ENCODE data around the gene NOL3. TPM values are rescaled to one million over a fixed set of nuclear protein-coding genes. Genes with fewer than 3 reads are reported as not detected.

NOL3 gene
- total and polyA plus RNA-seq, 12 donors, result 36.4 to 168 (median 110) TPM

GRCh38 chr16:67216612-67217490 lies 46.5 kb downstream of the NOL3 start:
- intact Hi-C loops (cut with DNase I), result no loop called here
- Histone ChIP-seq H3K36me3 (replicated peaks in 1 of 2) (no peaks in the 10 kb centered on the region), H3K4me1 (replicated peaks in 1 of 2) (peaks cover 0 to 18% of the 10 kb centered on the region in 2 donors), H3K27me3 (no peaks in the 10 kb centered on the region), H3K9me3 (replicated peaks in 1 of 3) (no peaks in the 10 kb centered on the region), H3K27ac (peak overlapping the region in 2 of 5 donors; percentile 32 to 64), H3K4me3 (no peak overlapping the region)
- peak in 6 of 7 donors; percentile 57 to 79 (median 70) for DNase-seq
- WGBS, 4 donors, result 65 to 74% (median 72%) methylated on average over 18 of the region's 18 CpGs
- TF ChIP-seq POLR2A (IDR thresholded peaks at IDR 0.05) (no peak), CTCF (IDR thresholded peaks at IDR 0.05) (no peak)

GRCh38 chr16:67223992-67224391 lies 53.7 kb downstream of the NOL3 start:
- Histone ChIP-seq H3K27ac (no peak overlapping the region), H3K27me3 (no peaks in the 10 kb centered on the region), H3K4me3 (no peak overlapping the region), H3K36me3 (replicated peaks in 1 of 2) (peaks cover 0 to 9% of the 10 kb centered on the region in 2 donors), H3K4me1 (replicated peaks in 1 of 2) (peaks cover 12 to 17% of the 10 kb centered on the region in 2 donors), H3K9me3 (replicated peaks in 1 of 3) (no peaks in the 10 kb centered on the region)
- no peak for DNase-seq
- 61 to 71% (median 70%) methylated on average over 3 of the region's 3 CpGs for WGBS, 4 donors
- intact Hi-C loops (cut with DNase I), result no loop called here
- TF ChIP-seq CTCF (IDR thresholded peaks at IDR 0.05), result no peak
- TF ChIP-seq POLR2A (IDR thresholded peaks at IDR 0.05), result no peak

MicroRNA genes within 50 kb of the gene (microRNA counts, 767-probe panel; counts per million panel counts)
- microRNA hsa-miR-328, result 0 counts per million in 2 donors

Small RNAs within 50 kb of the gene (microRNA-seq; reads per million reads assigned to microRNA genes)
- 230 to 1,595 (median 529) reads per million in 3 donors for gene MIR328

Small RNAs within 50 kb of the gene (small RNA-seq; reads per million reads assigned to genes)
- gene MIR328, result 7.1 to 12.1 reads per million in 2 donors

Other genes with a start within 250 kb of the NOL3 start
- gene RRAD, start 245.0 kb upstream of the NOL3 start, total RNA-seq, result 10 to 100 TPM in 5 of 9 donors, 1 to 10 TPM in 3, under 1 TPM in 1; 0.22 to 46.1 (median 10.5) TPM
- 10 to 100 TPM in 2 of 3 donors, under 1 TPM in 1; 0.66 to 52.5 (median 15.6) TPM for gene RRAD, start 245.0 kb upstream of the NOL3 start, polyA plus RNA-seq
- 100 to 1,000 TPM in 3 of 9 donors, 10 to 100 TPM in 6; 80.7 to 177 (median 94.7) TPM for gene CIAO2B, start 236.1 kb upstream of the NOL3 start, total RNA-seq
- 100 to 1,000 TPM; 137 to 258 (median 141) TPM for gene CIAO2B, start 236.1 kb upstream of the NOL3 start, polyA plus RNA-seq
- 100 to 1,000 TPM in 1 of 9 donors, 10 to 100 TPM in 8; 25.6 to 133 (median 87.5) TPM for gene CES2, start 235.0 kb upstream of the NOL3 start, total RNA-seq
- 100 to 1,000 TPM in 1 of 3 donors, 10 to 100 TPM in 2; 28.8 to 119 (median 57.8) TPM for gene CES2, start 235.0 kb upstream of the NOL3 start, polyA plus RNA-seq
- 1 to 10 TPM in 5 of 9 donors, under 1 TPM in 3, not detected in 1; 0.23 to 1.7 (median 1.2) TPM for gene CES3, start 209.3 kb upstream of the NOL3 start, total RNA-seq
- gene CES3, start 209.3 kb upstream of the NOL3 start, polyA plus RNA-seq, result under 1 TPM; 0.22 to 0.67 (median 0.48) TPM
- 10 to 100 TPM in 7 of 9 donors, 1 to 10 TPM in 2; 4.4 to 31.0 (median 15.6) TPM for gene CES4A, start 181.9 kb upstream of the NOL3 start, total RNA-seq
- gene CES4A, start 181.9 kb upstream of the NOL3 start, polyA plus RNA-seq, result 100 to 1,000 TPM in 1 of 3 donors, 10 to 100 TPM in 1, 1 to 10 TPM in 1; 7.0 to 127 (median 80.3) TPM
- 10 to 100 TPM; 19.3 to 41.2 (median 31.5) TPM for gene CBFB, start 141.4 kb upstream of the NOL3 start, total RNA-seq
- gene CBFB, start 141.4 kb upstream of the NOL3 start, polyA plus RNA-seq, result 10 to 100 TPM; 13.0 to 20.9 (median 13.5) TPM
- gene PHAF1, start 60.6 kb upstream of the NOL3 start, total RNA-seq, result 10 to 100 TPM; 12.6 to 27.4 (median 14.5) TPM
- 10 to 100 TPM in 2 of 3 donors, 1 to 10 TPM in 1; 9.0 to 13.7 (median 10.4) TPM for gene PHAF1, start 60.6 kb upstream of the NOL3 start, polyA plus RNA-seq
- gene B3GNT9, start 19.5 kb upstream of the NOL3 start, total RNA-seq, result 10 to 100 TPM in 8 of 9 donors, 1 to 10 TPM in 1; 2.9 to 52.1 (median 28.6) TPM
- gene B3GNT9, start 19.5 kb upstream of the NOL3 start, polyA plus RNA-seq, result 10 to 100 TPM in 2 of 3 donors, 1 to 10 TPM in 1; 6.4 to 15.0 (median 11.9) TPM
- 10 to 100 TPM; 14.4 to 62.7 (median 33.8) TPM for gene TRADD, start 10.6 kb upstream of the NOL3 start, total RNA-seq
- gene TRADD, start 10.6 kb upstream of the NOL3 start, polyA plus RNA-seq, result 10 to 100 TPM in 2 of 3 donors, 1 to 10 TPM in 1; 4.1 to 30.5 (median 19.6) TPM
- gene FBXL8, start 10.6 kb upstream of the NOL3 start, total RNA-seq, result 10 to 100 TPM in 7 of 9 donors, 1 to 10 TPM in 2; 3.6 to 58.3 (median 37.1) TPM
- gene FBXL8, start 10.6 kb upstream of the NOL3 start, polyA plus RNA-seq, result 10 to 100 TPM in 2 of 3 donors, 1 to 10 TPM in 1; 1.4 to 63.0 (median 27.3) TPM
- 100 to 1,000 TPM in 2 of 9 donors, 10 to 100 TPM in 6, 1 to 10 TPM in 1; 7.2 to 163 (median 39.8) TPM for gene HSF4, start 5.8 kb upstream of the NOL3 start, total RNA-seq
- 100 to 1,000 TPM in 2 of 3 donors, 1 to 10 TPM in 1; 5.9 to 700 (median 234) TPM for gene HSF4, start 5.8 kb upstream of the NOL3 start, polyA plus RNA-seq
- gene MATCAP1, start 13.4 kb downstream of the NOL3 start, total RNA-seq, result 100 to 1,000 TPM in 1 of 9 donors, 10 to 100 TPM in 8; 16.5 to 107 (median 47.9) TPM
- 100 to 1,000 TPM in 2 of 3 donors, 10 to 100 TPM in 1; 12.6 to 237 (median 112) TPM for gene MATCAP1, start 13.4 kb downstream of the NOL3 start, polyA plus RNA-seq
- 10 to 100 TPM in 5 of 9 donors, 1 to 10 TPM in 4; 3.2 to 27.2 (median 11.1) TPM for gene EXOC3L1, start 19.6 kb downstream of the NOL3 start, total RNA-seq
- gene EXOC3L1, start 19.6 kb downstream of the NOL3 start, polyA plus RNA-seq, result 10 to 100 TPM in 2 of 3 donors, under 1 TPM in 1; 0.71 to 26.7 (median 19.9) TPM
- 100 to 1,000 TPM in 1 of 9 donors, 10 to 100 TPM in 8; 47.7 to 122 (median 60.9) TPM for gene E2F4, start 21.6 kb downstream of the NOL3 start, total RNA-seq
- 10 to 100 TPM; 44.4 to 81.0 (median 77.3) TPM for gene E2F4, start 21.6 kb downstream of the NOL3 start, polyA plus RNA-seq
- gene ELMO3, start 28.6 kb downstream of the NOL3 start, total RNA-seq, result 1 to 10 TPM in 7 of 9 donors, under 1 TPM in 2; 0.61 to 5.4 (median 1.6) TPM
- gene ELMO3, start 28.6 kb downstream of the NOL3 start, polyA plus RNA-seq, result 1 to 10 TPM in 2 of 3 donors, under 1 TPM in 1; 0.18 to 7.0 (median 4.6) TPM
- gene TMEM208, start 56.6 kb downstream of the NOL3 start, total RNA-seq, result 10 to 100 TPM; 52.1 to 95.1 (median 68.7) TPM
- gene TMEM208, start 56.6 kb downstream of the NOL3 start, polyA plus RNA-seq, result 100 to 1,000 TPM in 2 of 3 donors, 10 to 100 TPM in 1; 75.3 to 289 (median 209) TPM
- gene FHOD1, start 76.9 kb downstream of the NOL3 start, total RNA-seq, result 10 to 100 TPM; 17.3 to 86.3 (median 43.3) TPM
- gene FHOD1, start 76.9 kb downstream of the NOL3 start, polyA plus RNA-seq, result 100 to 1,000 TPM in 1 of 3 donors, 10 to 100 TPM in 2; 16.6 to 148 (median 96.4) TPM
- gene SLC9A5, start 78.4 kb downstream of the NOL3 start, total RNA-seq, result 1 to 10 TPM in 3 of 9 donors, under 1 TPM in 5, not detected in 1; 0.09 to 2.1 (median 0.62) TPM
- 1 to 10 TPM in 2 of 3 donors, under 1 TPM in 1; 0.20 to 2.8 (median 2.7) TPM for gene SLC9A5, start 78.4 kb downstream of the NOL3 start, polyA plus RNA-seq
- gene PLEKHG4, start 109.0 kb downstream of the NOL3 start, total RNA-seq, result 10 to 100 TPM in 5 of 9 donors, 1 to 10 TPM in 4; 4.1 to 25.7 (median 10.1) TPM
- 10 to 100 TPM in 2 of 3 donors, 1 to 10 TPM in 1; 4.5 to 48.7 (median 27.5) TPM for gene PLEKHG4, start 109.0 kb downstream of the NOL3 start, polyA plus RNA-seq
- gene KCTD19, start 156.2 kb downstream of the NOL3 start, total RNA-seq, result 1 to 10 TPM in 1 of 9 donors, under 1 TPM in 1, not detected in 7; 0.04 to 3.2 TPM
- under 1 TPM; 0.07 to 0.80 (median 0.18) TPM for gene KCTD19, start 156.2 kb downstream of the NOL3 start, polyA plus RNA-seq
- gene LRRC36, start 156.3 kb downstream of the NOL3 start, total RNA-seq, result 1 to 10 TPM in 1 of 9 donors, under 1 TPM in 3, not detected in 5; 0.15 to 4.7 (median 0.52) TPM
- gene LRRC36, start 156.3 kb downstream of the NOL3 start, polyA plus RNA-seq, result 1 to 10 TPM in 1 of 3 donors, under 1 TPM in 2; 0.24 to 1.9 (median 0.61) TPM
- 10 to 100 TPM in 1 of 9 donors, 1 to 10 TPM in 7, not detected in 1; 1.1 to 12.8 (median 3.4) TPM for gene TPPP3, start 223.0 kb downstream of the NOL3 start, total RNA-seq
- 10 to 100 TPM in 2 of 3 donors, 1 to 10 TPM in 1; 9.4 to 22.7 (median 16.6) TPM for gene TPPP3, start 223.0 kb downstream of the NOL3 start, polyA plus RNA-seq
- 10 to 100 TPM in 8 of 9 donors, 1 to 10 TPM in 1; 4.2 to 30.0 (median 13.6) TPM for gene ZDHHC1, start 245.9 kb downstream of the NOL3 start, total RNA-seq
- gene ZDHHC1, start 245.9 kb downstream of the NOL3 start, polyA plus RNA-seq, result 1 to 10 TPM; 1.3 to 8.5 (median 7.9) TPM